Endodermal cell (in vitro differentiated cells): ENCODE measurements around the gene BRD4. TPM values are rescaled to one million over a fixed set of nuclear protein-coding genes. Genes with fewer than 3 reads are reported as not detected.

Experiments
- DNase-seq: peaks from one replicate; pipeline ENCODE4 v3.0.0-alpha.2; 2017
- H3K27ac ChIP-seq: 2 replicates; pipeline ENCODE4 v1.5.1; 2013; ENCODE audit warnings: mild to moderate bottlenecking, low read depth, low read length, moderate library complexity
- H3K27me3 ChIP-seq: 2 replicates; pipeline ENCODE4 v1.6.1; 2013; ENCODE audit warnings: mild to moderate bottlenecking, low read length, moderate library complexity; ENCODE audit not compliant: insufficient read depth, control insufficient read depth, poor library complexity, severe bottlenecking
- H3K36me3 ChIP-seq: 2 replicates; pipeline ENCODE4 v1.7.0; 2013; ENCODE audit warnings: mild to moderate bottlenecking, low read length, moderate library complexity; ENCODE audit not compliant: control insufficient read depth, insufficient read depth
- H3K4me1 ChIP-seq: one replicate; pipeline ENCODE4 v1.7.0; 2013; ENCODE audit warnings: low read length; ENCODE audit not compliant: control insufficient read depth, insufficient read depth
- H3K4me3 ChIP-seq: 2 replicates; pipeline ENCODE4 v1.5.1; 2013; ENCODE audit warnings: mild to moderate bottlenecking, low read length, moderate library complexity
- H3K9ac ChIP-seq: 2 replicates; pipeline ENCODE4 v1.6.1; 2013; ENCODE audit warnings: mild to moderate bottlenecking, low read length, moderate library complexity; ENCODE audit not compliant: poor library complexity, severe bottlenecking; ENCODE audit errors: extremely low read depth
- H3K9me3 ChIP-seq: 2 replicates; pipeline ENCODE4 v1.6.1; 2013; ENCODE audit warnings: mild to moderate bottlenecking, low read length, moderate library complexity; ENCODE audit not compliant: control insufficient read depth
- H3K27ac Mint-ChIP-seq: 2 replicates; pipeline ENCODE4 v1.8.0; 2020; ENCODE audit warnings: mixed read lengths
- H3K27me3 Mint-ChIP-seq: 2 replicates; pipeline ENCODE4 v1.8.0; 2021; ENCODE audit warnings: mild to moderate bottlenecking, mixed read lengths; ENCODE audit not compliant: insufficient read depth
- H3K36me3 Mint-ChIP-seq: 2 replicates; pipeline ENCODE4 v1.8.0; 2020; ENCODE audit warnings: low read depth, mixed read lengths
- H3K4me1 Mint-ChIP-seq: 2 replicates; pipeline ENCODE4 v1.8.0; 2020; ENCODE audit warnings: mixed read lengths
- H3K4me3 Mint-ChIP-seq: 2 replicates; pipeline ENCODE4 v1.8.0; 2020; ENCODE audit warnings: mild to moderate bottlenecking, moderate library complexity, mixed read lengths
- H3K9me3 Mint-ChIP-seq: 2 replicates; pipeline ENCODE4 v1.8.0; 2020; ENCODE audit warnings: mild to moderate bottlenecking, mixed read lengths
- CTCF ChIP-seq: fragments of 200-600 bp; sonication (generic); conservative IDR thresholded peaks from 2 replicates; pipeline ENCODE4 v1.5.0; 2021; ENCODE audit warnings: antibody characterized with exemption, mild to moderate bottlenecking
- WGBS, 2 experiments: methylation state at CpG; one replicate each; pipeline versions ENCODE4 v1.1.5 to v1.1.7; 2013; ENCODE audit warnings: missing lambda C conversion rate in 2 of 2, mixed read lengths in 1 of 2; ENCODE audit not compliant: insufficient coverage in 1 of 2, insufficient read length in 1 of 2; 5-methylcytosine and 5-hydroxymethylcytosine counted together
- total RNA-seq, 2 donors: library from RNA; stranded (reverse); fragmentation: NEBNext Ultra II Directional in 1 of 2; extraction: Animal tissue kit (Norgen Biotek cat#: 25700) in 1 of 2; gene quantifications; 2 replicates in 1 of 2; 3 replicates in 1 of 2; pipeline ENCODE4 v1.2.1, GENCODE V29; 2021

The BRD4 gene
- total RNA-seq, 2 donors from 2014 or later: 149 to 156 TPM

- Histone ChIP-seq H3K4me3 (no peak overlapping the region), H3K4me1 (no peaks in the 10 kb centered on the region), H3K9me3 (no peaks in the 10 kb centered on the region), H3K9ac (no peak overlapping the region), H3K27ac (no peak overlapping the region), H3K27me3 (no peaks in the 10 kb centered on the region), H3K36me3 (peaks cover 32% of the 10 kb centered on the region)
- Mint-ChIP-seq H3K4me1 (peaks cover 12% of the 10 kb centered on the region), H3K36me3 (peaks cover 45% of the 10 kb centered on the region), H3K9me3 (no peaks in the 10 kb centered on the region), H3K27ac (peak overlapping the region; percentile 52), H3K4me3 (no peak overlapping the region), H3K27me3 (no peaks in the 10 kb centered on the region)
- no peak for TF ChIP-seq CTCF
- DNase-seq: no peak
- 91 to 95% methylated on average over 21 to 24 of the region's 24 CpGs for WGBS, 2 experiments
These were observed 42.6 kb upstream of the BRD4 start for GRCh38 chr19:15374796-15375440.

DNA sequence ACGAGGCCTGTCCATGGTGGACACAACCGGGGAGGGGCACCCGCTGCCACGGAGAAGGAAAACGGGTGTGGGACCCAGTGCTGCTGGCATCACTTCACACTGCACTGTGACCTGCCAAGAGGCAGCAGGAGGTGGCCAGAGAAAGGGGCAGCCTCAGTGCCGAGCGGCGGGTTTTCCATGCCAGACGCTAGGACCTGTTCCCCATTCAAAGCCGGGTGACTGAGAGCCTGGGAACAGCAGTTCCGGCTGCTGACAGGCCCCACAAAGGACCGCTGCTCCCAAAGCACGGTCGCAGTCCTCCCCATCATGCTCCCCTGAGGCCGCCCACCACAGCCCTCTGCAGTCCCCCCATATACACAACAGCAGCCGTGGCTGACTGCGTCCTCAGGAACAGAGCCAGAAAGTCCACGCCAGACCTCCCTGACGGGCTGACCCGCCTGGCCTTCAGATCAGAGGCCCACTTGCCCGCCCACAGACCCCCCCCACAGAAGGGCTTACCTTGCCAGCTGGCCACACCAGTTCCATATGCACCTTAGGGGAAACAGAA, 41.8 kb upstream of the BRD4 start:
- H3K4me1 ChIP-seq: no peaks in the 10 kb centered on the region
- DNase-seq: no peak
- Mint-ChIP-seq H3K27ac (peak overlapping the region; percentile 13), H3K27me3 (no peaks in the 10 kb centered on the region), H3K36me3 (peaks cover 45% of the 10 kb centered on the region), H3K4me3 (no peak overlapping the region), H3K9me3 (no peaks in the 10 kb centered on the region), H3K4me1 (peaks cover 12% of the 10 kb centered on the region)
- no peak overlapping the region for H3K4me3 ChIP-seq
- H3K27ac ChIP-seq: no peak overlapping the region
- no peaks in the 10 kb centered on the region for H3K9me3 ChIP-seq
- H3K9ac ChIP-seq: no peak overlapping the region
- H3K36me3 ChIP-seq: peaks cover 33% of the 10 kb centered on the region
- no peak for TF ChIP-seq CTCF
- 90 to 94% methylated on average over 6 to 21 of the region's 21 CpGs for WGBS, 2 experiments
- H3K27me3 ChIP-seq: no peaks in the 10 kb centered on the region

DNA sequence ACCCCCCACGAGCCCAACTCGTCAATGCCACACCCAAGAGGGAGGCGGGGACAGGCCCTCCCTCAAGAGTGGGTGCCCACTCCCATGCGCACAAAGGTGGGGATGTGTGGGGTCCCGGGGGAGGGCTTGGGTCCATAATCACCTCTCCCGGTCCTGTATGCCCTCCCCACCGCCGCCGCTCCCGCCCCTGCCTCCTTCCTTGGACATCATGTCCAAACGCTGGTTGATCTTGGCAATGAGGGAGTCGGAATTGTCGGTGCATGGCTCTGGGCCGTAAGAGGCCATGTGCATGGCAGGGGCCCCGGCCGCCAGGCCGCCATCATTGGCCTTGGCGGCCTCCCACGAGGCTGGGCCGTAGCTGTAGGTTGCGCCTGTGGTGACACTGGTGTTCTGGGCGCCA, 41.3 kb upstream of the BRD4 start:
- Histone ChIP-seq H3K27ac (no peak overlapping the region), H3K9me3 (no peaks in the 10 kb centered on the region), H3K9ac (no peak overlapping the region), H3K36me3 (peaks cover 38% of the 10 kb centered on the region), H3K27me3 (no peaks in the 10 kb centered on the region), H3K4me3 (no peak overlapping the region), H3K4me1 (no peaks in the 10 kb centered on the region)
- Mint-ChIP-seq H3K36me3 (peaks cover 50% of the 10 kb centered on the region), H3K4me3 (no peak overlapping the region), H3K4me1 (peaks cover 12% of the 10 kb centered on the region), H3K27me3 (no peaks in the 10 kb centered on the region), H3K27ac (peak overlapping the region; percentile 13), H3K9me3 (no peaks in the 10 kb centered on the region)
- DNase-seq: no peak
- 95 to 99% methylated on average over 18 to 22 of the region's 22 CpGs for WGBS, 2 experiments
- TF ChIP-seq CTCF: no peak
